Measurements from ENCODE around the gene ARHGEF38. TPM values are rescaled to one million over a fixed set of nuclear protein-coding genes. Genes with fewer than 3 reads are reported as not detected.

The ARHGEF38 gene
- total RNA-seq, 1 experiment from 2014 or later: not detected

DNA sequence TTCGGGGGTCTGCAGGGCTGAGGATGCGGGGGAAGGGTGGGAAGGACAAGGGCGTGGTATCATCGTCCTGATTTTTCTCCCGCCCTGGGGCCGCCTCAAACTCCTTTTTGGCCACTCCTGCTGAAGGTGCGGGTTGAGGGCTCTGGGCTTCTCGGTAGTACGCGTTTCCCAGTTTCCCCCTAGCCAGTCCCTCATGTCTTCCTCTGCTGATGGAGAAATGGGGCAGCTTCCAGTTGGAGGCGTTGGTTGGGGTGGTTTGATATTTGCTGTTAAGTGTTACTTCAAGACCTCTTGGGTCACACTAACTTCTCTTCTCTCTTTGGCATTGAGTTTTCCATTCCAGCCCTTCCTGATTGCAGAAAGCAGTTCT is 156.6 kb downstream of the ARHGEF38 start:
- ChIA-PET CTCF (no interaction called here), POLR2A (ENCODE audit: low non-redundant PET) (interaction anchor here (0.6 kb wide), 1 partner anchor 1160 kb away, joined by 8 read pairs; no protein-coding TSS in a partner anchor)
- Histone ChIP-seq H3K9me3 (ENCODE audit: low read depth, low read length, poor library complexity, severe bottlenecking) (no peaks in the 10 kb centered on the region), H3K27me3 (replicated peaks; ENCODE audit: insufficient read depth, low read depth, low read length, poor library complexity) (no peaks in the 10 kb centered on the region), H3K36me3 (ENCODE audit: insufficient read depth, low read length, poor library complexity, severe bottlenecking) (no peaks in the 10 kb centered on the region), H3K27ac (ENCODE audit: low read depth, low read length, poor library complexity, severe bottlenecking) (peak overlapping the region; percentile 94), H3K4me1 (ENCODE audit: insufficient read depth, low read length, poor library complexity, severe bottlenecking) (peaks cover 24% of the 10 kb centered on the region), H3K4me3 (ENCODE audit: low read depth, low read length, poor library complexity, severe bottlenecking) (peak overlapping the region; percentile 75)
- intact Hi-C loops (cut with micrococcal nuclease; ENCODE audit: unreplicated experiment): no loop called here
- no TSS peak for BruUV-seq (replicated peaks)
- DNase-seq (ENCODE audit: low spot score): peak; percentile 45
- TF ChIP-seq CTCF (conservative IDR thresholded peaks at IDR 0.05; ENCODE audit: low read depth, low read length) (no peak), EZH2 (IDR thresholded peaks at IDR 0.05; ENCODE audit: borderline replicate concordance, low read depth, low read length, poor library complexity, severe bottlenecking) (no peak)

GRCh38 chr4:105710012-105710600 is 157.7 kb downstream of the ARHGEF38 start:
- Histone ChIP-seq H3K27ac (ENCODE audit: low read depth, low read length, poor library complexity, severe bottlenecking) (peak overlapping the region; percentile 29), H3K4me1 (ENCODE audit: insufficient read depth, low read length, poor library complexity, severe bottlenecking) (peaks cover 31% of the 10 kb centered on the region), H3K9me3 (ENCODE audit: low read depth, low read length, poor library complexity, severe bottlenecking) (no peaks in the 10 kb centered on the region), H3K36me3 (ENCODE audit: insufficient read depth, low read length, poor library complexity, severe bottlenecking) (no peaks in the 10 kb centered on the region), H3K27me3 (replicated peaks; ENCODE audit: insufficient read depth, low read depth, low read length, poor library complexity) (no peaks in the 10 kb centered on the region), H3K4me3 (ENCODE audit: low read depth, low read length, poor library complexity, severe bottlenecking) (peak overlapping the region; percentile 75)
- TF ChIP-seq EZH2 (IDR thresholded peaks at IDR 0.05; ENCODE audit: borderline replicate concordance, low read depth, low read length, poor library complexity, severe bottlenecking) (no peak), CTCF (conservative IDR thresholded peaks at IDR 0.05; ENCODE audit: low read depth, low read length) (no peak)
- no TSS peak for BruUV-seq (replicated peaks)
- intact Hi-C loops (cut with micrococcal nuclease; ENCODE audit: unreplicated experiment): loop anchor here (5.0 to 10.0 kb wide), 2 partner anchors 485 to 1713 kb away; no protein-coding TSS in a partner anchor
- ChIA-PET CTCF (interaction anchor here (0.6 kb wide), 1 partner anchor 8 kb away, joined by 7 read pairs; no protein-coding TSS in a partner anchor), POLR2A (ENCODE audit: low non-redundant PET) (interaction anchor here (0.6 kb wide), 1 partner anchor 204 kb away, joined by 4 read pairs; no protein-coding TSS in a partner anchor)
- peak; percentile 13 for DNase-seq (ENCODE audit: low spot score)

DNA sequence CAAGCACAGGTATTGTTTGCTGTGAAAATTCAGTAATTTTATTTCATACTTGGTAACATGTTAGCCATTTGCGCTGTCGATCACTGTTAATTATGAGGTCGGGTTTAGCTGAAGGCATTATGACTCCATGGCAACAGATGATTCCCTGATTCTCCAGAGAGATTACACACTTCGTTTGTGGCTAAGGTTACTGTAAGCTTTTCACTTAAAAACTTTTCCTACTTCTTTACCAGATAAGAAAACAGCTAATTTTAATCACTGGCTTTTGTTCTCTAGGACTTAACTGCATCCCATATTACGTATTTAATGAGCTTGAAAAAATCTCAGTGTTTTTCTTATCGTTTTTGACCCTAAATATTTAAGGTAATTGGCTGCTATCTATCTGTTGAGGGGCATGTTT is 158.3 kb downstream of the ARHGEF38 start:
- Histone ChIP-seq H3K36me3 (ENCODE audit: insufficient read depth, low read length, poor library complexity, severe bottlenecking) (no peaks in the 10 kb centered on the region), H3K9me3 (ENCODE audit: low read depth, low read length, poor library complexity, severe bottlenecking) (no peaks in the 10 kb centered on the region), H3K27me3 (replicated peaks; ENCODE audit: insufficient read depth, low read depth, low read length, poor library complexity) (no peaks in the 10 kb centered on the region), H3K4me1 (ENCODE audit: insufficient read depth, low read length, poor library complexity, severe bottlenecking) (peaks cover 35% of the 10 kb centered on the region), H3K4me3 (ENCODE audit: low read depth, low read length, poor library complexity, severe bottlenecking) (peak overlapping the region; percentile 75), H3K27ac (ENCODE audit: low read depth, low read length, poor library complexity, severe bottlenecking) (no peak overlapping the region)
- peak; percentile 58 for DNase-seq (ENCODE audit: low spot score)
- BruUV-seq (replicated peaks): no TSS peak
- no peak for TF ChIP-seq EZH2 (IDR thresholded peaks at IDR 0.05; ENCODE audit: borderline replicate concordance, low read depth, low read length, poor library complexity, severe bottlenecking)
- no peak for TF ChIP-seq CTCF (conservative IDR thresholded peaks at IDR 0.05; ENCODE audit: low read depth, low read length)
- CTCF ChIA-PET: interaction anchor here (0.6 kb wide), 1 partner anchor 8 kb away, joined by 7 read pairs; no protein-coding TSS in a partner anchor
- intact Hi-C loops (cut with micrococcal nuclease; ENCODE audit: unreplicated experiment): loop anchor here (5.0 to 10.0 kb wide), 2 partner anchors 484 to 1713 kb away; no protein-coding TSS in a partner anchor
- POLR2A ChIA-PET (ENCODE audit: low non-redundant PET): interaction anchor here (0.6 kb wide), 1 partner anchor 205 kb away, joined by 4 read pairs; no protein-coding TSS in a partner anchor
